ENCODE measurements around the gene GALNT13. TPM values are rescaled to one million over a fixed set of nuclear protein-coding genes. Genes with fewer than 3 reads are reported as not detected.

The GALNT13 gene
- total and polyA plus RNA-seq, 2 donors (not counting 1 experiment from before 2014, with no cell fraction given): not detected

GRCh38 chr2:154247503-154247902 lies 375.8 kb downstream of the GALNT13 start:
- Mint-ChIP-seq H3K27ac (no peak overlapping the region), H3K9me3 (ENCODE audit: insufficient read depth) (no peaks in the 10 kb centered on the region), H3K4me1 (no peaks in the 10 kb centered on the region), H3K27me3 (no peaks in the 10 kb centered on the region), H3K4me3 (no peak overlapping the region)
- Histone ChIP-seq H3K36me3 (replicated peaks in 1 of 2; ENCODE audit: control extremely low read depth in 1 of 2, control insufficient read depth in 1 of 2, extremely low read depth in 1 of 2, insufficient read depth in 2 of 2, low read length in 1 of 2) (no peaks in the 10 kb centered on the region), H3K27me3 (replicated peaks in 1 of 4; ENCODE audit: control extremely low read depth in 1 of 4, control insufficient read depth in 3 of 4, insufficient read depth in 4 of 4, low read length in 3 of 4) (no peaks in the 10 kb centered on the region), H3K9me3 (ENCODE audit: control extremely low read depth in 1 of 3, control insufficient read depth in 2 of 3, insufficient read depth in 1 of 3, low read length in 2 of 3) (no peaks in the 10 kb centered on the region), H3K4me1 (ENCODE audit: control insufficient read depth in 2 of 2, insufficient read depth in 2 of 2, low read length in 2 of 2) (no peaks in the 10 kb centered on the region), H3K79me2 (ENCODE audit: control insufficient read depth, insufficient read depth, low read length) (no peaks in the 10 kb centered on the region), H3K4me3 (ENCODE audit: control extremely low read depth in 1 of 5, extremely low read depth in 1 of 5, insufficient read depth in 1 of 5, low read depth in 2 of 5, low read length in 4 of 5) (no peak overlapping the region), H3K9ac (ENCODE audit: low read length) (no peak overlapping the region), H3K27ac (ENCODE audit: low read length in 2 of 2) (no peak overlapping the region), H2AFZ (ENCODE audit: insufficient read depth, low read depth, low read length, poor library complexity, severe bottlenecking) (no peak overlapping the region), H4K20me1 (ENCODE audit: control insufficient read depth, insufficient read depth, low read length, poor library complexity, severe bottlenecking) (no peaks in the 10 kb centered on the region), H3K4me2 (replicated peaks; ENCODE audit: low read depth, low read length, poor library complexity, severe bottlenecking) (no peak overlapping the region)
- no CpG with 5 or more reads among the region's 3 CpGs for WGBS (ENCODE audit: insufficient coverage)
- CTCF ChIA-PET: no interaction called here
- DNase-seq (no peak), ATAC-seq (ENCODE audit: low read depth) (no peak)
- TF ChIP-seq, protein P1, sequence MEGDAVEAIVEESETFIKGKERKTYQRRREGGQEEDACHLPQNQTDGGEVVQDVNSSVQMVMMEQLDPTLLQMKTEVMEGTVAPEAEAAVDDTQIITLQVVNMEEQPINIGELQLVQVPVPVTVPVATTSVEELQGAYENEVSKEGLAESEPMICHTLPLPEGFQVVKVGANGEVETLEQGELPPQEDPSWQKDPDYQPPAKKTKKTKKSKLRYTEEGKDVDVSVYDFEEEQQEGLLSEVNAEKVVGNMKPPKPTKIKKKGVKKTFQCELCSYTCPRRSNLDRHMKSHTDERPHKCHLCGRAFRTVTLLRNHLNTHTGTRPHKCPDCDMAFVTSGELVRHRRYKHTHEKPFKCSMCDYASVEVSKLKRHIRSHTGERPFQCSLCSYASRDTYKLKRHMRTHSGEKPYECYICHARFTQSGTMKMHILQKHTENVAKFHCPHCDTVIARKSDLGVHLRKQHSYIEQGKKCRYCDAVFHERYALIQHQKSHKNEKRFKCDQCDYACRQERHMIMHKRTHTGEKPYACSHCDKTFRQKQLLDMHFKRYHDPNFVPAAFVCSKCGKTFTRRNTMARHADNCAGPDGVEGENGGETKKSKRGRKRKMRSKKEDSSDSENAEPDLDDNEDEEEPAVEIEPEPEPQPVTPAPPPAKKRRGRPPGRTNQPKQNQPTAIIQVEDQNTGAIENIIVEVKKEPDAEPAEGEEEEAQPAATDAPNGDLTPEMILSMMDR (IDR thresholded peaks at IDR 0.05): no peak
- no peak for TF ChIP-seq EZH2 (IDR thresholded peaks at IDR 0.05; ENCODE audit: borderline replicate concordance, insufficient read depth, low read depth, low read length, poor library complexity, severe bottlenecking)
- POLR2A ChIA-PET: no interaction called here
- intact Hi-C loops (cut with micrococcal nuclease): no loop called here

DNA sequence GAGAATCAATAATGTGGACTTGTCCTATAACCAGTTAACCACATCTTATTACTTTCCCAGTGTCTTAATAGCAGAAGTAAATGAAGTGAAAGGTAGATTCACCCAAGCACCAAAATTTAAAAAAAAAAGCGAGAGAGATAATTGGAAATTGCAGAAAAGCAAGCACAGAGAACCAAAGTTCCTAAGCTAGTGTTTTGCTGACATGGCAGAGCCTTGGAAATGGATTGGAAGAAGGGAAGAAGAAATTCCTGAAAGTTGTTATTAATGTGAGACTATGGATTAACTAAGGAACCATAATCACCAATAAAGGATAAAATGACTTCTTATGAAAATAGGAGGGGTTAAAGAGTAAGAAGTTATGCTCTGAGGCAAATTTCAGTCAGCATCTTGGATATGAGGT lies 384.4 kb downstream of the GALNT13 start:
- Mint-ChIP-seq H3K27ac (no peak overlapping the region), H3K4me3 (no peak overlapping the region), H3K9me3 (ENCODE audit: insufficient read depth) (peaks cover 2% of the 10 kb centered on the region), H3K4me1 (no peaks in the 10 kb centered on the region), H3K27me3 (no peaks in the 10 kb centered on the region)
- H3K9me3 ChIP-seq (ENCODE audit: control extremely low read depth in 1 of 3, control insufficient read depth in 2 of 3, insufficient read depth in 1 of 3, low read length in 2 of 3): no peaks in the 10 kb centered on the region
- no peaks in the 10 kb centered on the region for H4K20me1 ChIP-seq (ENCODE audit: control insufficient read depth, insufficient read depth, low read length, poor library complexity, severe bottlenecking)
- ChIA-PET POLR2A (no interaction called here), CTCF (no interaction called here)
- no peak overlapping the region for H3K4me2 ChIP-seq (replicated peaks; ENCODE audit: low read depth, low read length, poor library complexity, severe bottlenecking)
- 100% methylated on average over 1 of the region's 1 CpG for WGBS (ENCODE audit: insufficient coverage)
- no peak overlapping the region for H2AFZ ChIP-seq (ENCODE audit: insufficient read depth, low read depth, low read length, poor library complexity, severe bottlenecking)
- H3K27ac ChIP-seq (ENCODE audit: low read length in 2 of 2): no peak overlapping the region
- no peak for DNase-seq
- H3K36me3 ChIP-seq (replicated peaks in 1 of 2; ENCODE audit: control extremely low read depth in 1 of 2, control insufficient read depth in 1 of 2, extremely low read depth in 1 of 2, insufficient read depth in 2 of 2, low read length in 1 of 2): no peaks in the 10 kb centered on the region
- no peak overlapping the region for H3K4me3 ChIP-seq (ENCODE audit: control extremely low read depth in 1 of 5, extremely low read depth in 1 of 5, insufficient read depth in 1 of 5, low read depth in 2 of 5, low read length in 4 of 5)
- intact Hi-C loops (cut with micrococcal nuclease): no loop called here
- no peaks in the 10 kb centered on the region for H3K4me1 ChIP-seq (ENCODE audit: control insufficient read depth in 2 of 2, insufficient read depth in 2 of 2, low read length in 2 of 2)
- ATAC-seq (ENCODE audit: low read depth): no peak
- no peaks in the 10 kb centered on the region for H3K79me2 ChIP-seq (ENCODE audit: control insufficient read depth, insufficient read depth, low read length)
- TF ChIP-seq, protein P1 (IDR thresholded peaks at IDR 0.05): no peak
- TF ChIP-seq EZH2 (IDR thresholded peaks at IDR 0.05; ENCODE audit: borderline replicate concordance, insufficient read depth, low read depth, low read length, poor library complexity, severe bottlenecking): no peak
- no peak overlapping the region for H3K9ac ChIP-seq (ENCODE audit: low read length)
- no peaks in the 10 kb centered on the region for H3K27me3 ChIP-seq (replicated peaks in 1 of 4; ENCODE audit: control extremely low read depth in 1 of 4, control insufficient read depth in 3 of 4, insufficient read depth in 4 of 4, low read length in 3 of 4)
